GM06990 (cell line): ENCODE measurements around the gene G6PD.

ENCODE experiments used
- DNase-seq: peaks from one replicate; pipeline ENCODE4 v3.0.0-alpha.2; 2011; ENCODE audit not compliant: insufficient read length; ENCODE audit errors: extremely low read depth
- H3K27me3 ChIP-seq: replicated peaks from 2 replicates; pipeline ENCODE4 v1.6.0; 2011; ENCODE audit warnings: low read length; ENCODE audit not compliant: control insufficient read depth, insufficient read depth
- H3K36me3 ChIP-seq: 2 replicates; pipeline ENCODE4 v1.5.1; 2011; ENCODE audit warnings: low read length; ENCODE audit not compliant: control insufficient read depth, insufficient read depth
- H3K4me3 ChIP-seq: replicated peaks from 2 replicates; pipeline ENCODE4 v1.5.1; 2011; ENCODE audit warnings: low read depth, mild to moderate bottlenecking, control low read depth, low read length
- TF ChIP-seq, protein P1 (sequence below): IDR thresholded peaks from 2 replicates; pipeline ENCODE4 v1.5.1; 2011; ENCODE audit warnings: low read length, control low read depth, mild to moderate bottlenecking, inconsistent platforms; ENCODE audit not compliant: insufficient read depth, poor library complexity, severe bottlenecking

Gene G6PD

DNA sequence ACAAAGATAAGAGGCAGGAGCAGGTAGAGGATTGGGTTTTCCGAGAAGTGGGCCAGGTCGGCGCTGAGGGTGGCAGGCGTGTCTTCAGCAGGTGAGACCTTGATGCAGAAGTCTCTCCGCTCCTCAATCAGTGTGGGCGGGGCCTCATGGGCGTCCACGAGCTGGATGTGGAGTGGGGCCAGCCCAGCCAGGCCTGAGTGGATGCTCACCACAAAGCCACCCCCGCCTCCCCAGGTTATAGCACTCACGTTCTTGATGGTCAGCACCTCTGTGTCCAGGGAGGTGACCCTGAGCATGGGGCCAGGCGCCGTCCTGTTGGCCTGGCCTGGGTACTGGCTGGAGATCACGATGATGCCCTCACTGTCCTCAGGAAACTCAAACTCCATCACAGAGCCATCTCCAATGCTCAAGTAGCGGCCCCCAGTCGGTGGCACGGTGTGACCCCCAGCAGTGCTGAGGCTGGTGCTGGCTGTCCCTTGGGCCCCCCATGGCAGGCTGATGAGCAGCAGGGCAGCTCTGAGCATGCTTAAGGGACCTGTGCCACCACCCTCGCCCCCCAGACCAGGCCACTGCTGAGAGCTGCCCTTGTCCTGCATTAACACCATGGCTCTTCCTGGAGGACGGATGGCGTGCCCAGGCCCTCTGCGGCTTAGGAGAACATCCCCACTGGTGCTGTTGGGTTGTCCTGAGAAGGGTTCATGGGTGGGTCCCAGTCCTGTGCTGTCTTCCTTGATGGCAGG is 58.1 kb downstream of the G6PD start:
- TF ChIP-seq, protein P1, sequence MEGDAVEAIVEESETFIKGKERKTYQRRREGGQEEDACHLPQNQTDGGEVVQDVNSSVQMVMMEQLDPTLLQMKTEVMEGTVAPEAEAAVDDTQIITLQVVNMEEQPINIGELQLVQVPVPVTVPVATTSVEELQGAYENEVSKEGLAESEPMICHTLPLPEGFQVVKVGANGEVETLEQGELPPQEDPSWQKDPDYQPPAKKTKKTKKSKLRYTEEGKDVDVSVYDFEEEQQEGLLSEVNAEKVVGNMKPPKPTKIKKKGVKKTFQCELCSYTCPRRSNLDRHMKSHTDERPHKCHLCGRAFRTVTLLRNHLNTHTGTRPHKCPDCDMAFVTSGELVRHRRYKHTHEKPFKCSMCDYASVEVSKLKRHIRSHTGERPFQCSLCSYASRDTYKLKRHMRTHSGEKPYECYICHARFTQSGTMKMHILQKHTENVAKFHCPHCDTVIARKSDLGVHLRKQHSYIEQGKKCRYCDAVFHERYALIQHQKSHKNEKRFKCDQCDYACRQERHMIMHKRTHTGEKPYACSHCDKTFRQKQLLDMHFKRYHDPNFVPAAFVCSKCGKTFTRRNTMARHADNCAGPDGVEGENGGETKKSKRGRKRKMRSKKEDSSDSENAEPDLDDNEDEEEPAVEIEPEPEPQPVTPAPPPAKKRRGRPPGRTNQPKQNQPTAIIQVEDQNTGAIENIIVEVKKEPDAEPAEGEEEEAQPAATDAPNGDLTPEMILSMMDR = no peak
- DNase-seq = no peak
- Histone ChIP-seq H3K27me3 (no peaks in the 10 kb centered on the region), H3K36me3 (peaks cover 6% of the 10 kb centered on the region), H3K4me3 (no peak overlapping the region)

DNA sequence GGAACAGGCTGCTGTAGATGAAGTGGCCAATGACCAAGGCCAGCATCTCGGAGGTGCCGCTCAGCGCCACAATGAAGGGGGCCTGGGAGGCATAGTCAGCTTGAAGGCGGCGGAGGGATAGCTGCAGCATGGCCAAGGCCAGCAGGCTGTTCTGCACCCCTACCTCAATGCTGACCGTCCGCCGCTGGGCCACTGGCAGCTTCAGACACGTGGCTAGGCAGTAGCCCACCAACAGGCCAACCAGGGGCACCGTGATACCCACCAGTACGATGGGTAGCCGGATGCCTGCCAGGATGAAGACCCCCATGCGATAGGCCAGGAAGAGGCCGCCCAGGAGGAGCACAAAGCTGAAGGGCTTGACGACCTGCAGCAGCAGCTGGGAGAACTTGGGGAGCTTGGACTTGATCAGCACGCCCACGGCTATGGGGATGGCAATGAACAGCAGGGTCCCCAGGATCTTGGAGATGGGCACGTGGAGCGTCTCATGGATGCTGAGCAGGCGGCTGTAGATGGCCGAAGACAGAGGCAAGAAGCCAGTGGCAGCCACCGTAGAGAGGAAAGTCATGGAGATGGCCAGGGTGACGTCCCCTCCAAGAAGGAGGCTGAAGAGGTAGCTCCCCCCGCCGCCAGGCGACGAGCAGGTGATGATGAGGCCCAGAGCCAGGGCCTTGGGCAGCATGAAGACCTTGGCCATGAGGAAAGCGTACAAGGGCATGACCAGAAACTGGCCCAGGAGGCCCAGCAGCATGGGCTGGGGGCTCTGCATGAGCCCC is 58.9 kb downstream of the G6PD start:
- TF ChIP-seq, protein P1 = no peak
- Histone ChIP-seq H3K4me3 (no peak overlapping the region), H3K27me3 (no peaks in the 10 kb centered on the region), H3K36me3 (peaks cover 6% of the 10 kb centered on the region)
- no peak for DNase-seq

DNA sequence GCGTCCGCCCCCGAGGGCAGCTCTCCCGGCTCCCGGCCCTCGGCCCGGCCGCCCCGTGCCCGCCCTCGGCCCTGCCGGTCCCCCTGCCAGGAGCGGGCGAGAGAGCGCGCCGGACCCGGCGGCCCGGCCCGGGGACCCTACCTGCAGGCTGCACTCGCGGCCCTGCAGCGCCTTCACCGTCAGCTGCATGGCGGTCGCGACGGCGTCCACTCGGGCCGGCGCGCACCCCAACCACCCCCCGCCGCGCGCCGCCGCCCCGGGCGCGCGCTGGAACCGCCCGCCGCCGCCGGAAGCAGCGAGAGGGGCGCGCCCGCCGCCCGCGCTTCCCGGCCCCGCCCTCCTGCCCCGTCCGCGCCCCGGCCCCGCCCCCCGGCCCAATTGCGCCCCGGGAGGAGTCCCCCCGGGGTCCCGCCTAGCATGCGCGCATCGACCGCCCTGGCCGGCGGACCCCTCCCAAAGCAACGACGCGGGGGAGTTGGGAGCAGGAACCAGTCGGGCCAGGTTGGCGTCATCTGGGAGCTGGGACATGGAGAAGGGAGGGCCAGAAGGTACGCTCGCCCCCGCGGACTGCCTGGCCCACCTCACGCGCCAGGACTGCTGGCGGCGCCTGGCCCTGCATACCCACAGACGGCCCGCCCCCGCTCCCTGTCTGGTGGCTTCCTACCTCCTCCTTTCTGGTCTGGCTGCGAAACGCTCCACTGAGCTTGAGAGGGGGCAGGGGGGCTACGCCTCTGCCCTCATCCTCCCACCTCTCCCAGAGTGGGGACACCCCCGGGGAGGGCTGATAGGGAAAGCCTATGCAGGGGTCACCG is 60.0 kb downstream of the G6PD start, which contains the start of gene UBL4A:
Gene UBL4A (minus strand): TSS at position 220 of the 812 bp plus-strand sequence. CDS start 31 bp downstream, at position 189.
- Histone ChIP-seq H3K27me3 (no peaks in the 10 kb centered on the region), H3K36me3 (peaks cover 6% of the 10 kb centered on the region), H3K4me3 (peak within 1 kb of the TSS; percentile 73)
- peak; percentile 68 for DNase-seq
- TF ChIP-seq, protein P1 = no peak

DNA sequence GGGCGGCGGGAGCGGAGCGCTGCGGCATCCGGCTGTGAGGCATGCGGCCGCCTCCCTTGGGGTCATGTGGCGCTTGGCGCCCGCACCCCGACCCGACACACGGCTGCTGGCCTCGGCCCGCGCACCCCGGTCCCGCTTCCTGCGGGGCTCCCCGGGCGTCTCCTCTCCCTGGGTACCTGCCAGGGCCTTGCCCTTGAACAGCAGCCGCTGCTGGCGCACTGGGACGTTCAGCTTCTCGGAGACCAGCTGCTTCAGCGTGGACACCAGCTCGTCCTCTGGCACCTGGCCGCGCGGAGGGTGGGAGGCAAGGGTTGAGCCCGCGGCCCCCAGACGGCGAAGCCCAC is 60.6 kb downstream of the G6PD start:
- no peaks in the 10 kb centered on the region for H3K27me3 ChIP-seq
- peak; percentile 52 for DNase-seq

DNA sequence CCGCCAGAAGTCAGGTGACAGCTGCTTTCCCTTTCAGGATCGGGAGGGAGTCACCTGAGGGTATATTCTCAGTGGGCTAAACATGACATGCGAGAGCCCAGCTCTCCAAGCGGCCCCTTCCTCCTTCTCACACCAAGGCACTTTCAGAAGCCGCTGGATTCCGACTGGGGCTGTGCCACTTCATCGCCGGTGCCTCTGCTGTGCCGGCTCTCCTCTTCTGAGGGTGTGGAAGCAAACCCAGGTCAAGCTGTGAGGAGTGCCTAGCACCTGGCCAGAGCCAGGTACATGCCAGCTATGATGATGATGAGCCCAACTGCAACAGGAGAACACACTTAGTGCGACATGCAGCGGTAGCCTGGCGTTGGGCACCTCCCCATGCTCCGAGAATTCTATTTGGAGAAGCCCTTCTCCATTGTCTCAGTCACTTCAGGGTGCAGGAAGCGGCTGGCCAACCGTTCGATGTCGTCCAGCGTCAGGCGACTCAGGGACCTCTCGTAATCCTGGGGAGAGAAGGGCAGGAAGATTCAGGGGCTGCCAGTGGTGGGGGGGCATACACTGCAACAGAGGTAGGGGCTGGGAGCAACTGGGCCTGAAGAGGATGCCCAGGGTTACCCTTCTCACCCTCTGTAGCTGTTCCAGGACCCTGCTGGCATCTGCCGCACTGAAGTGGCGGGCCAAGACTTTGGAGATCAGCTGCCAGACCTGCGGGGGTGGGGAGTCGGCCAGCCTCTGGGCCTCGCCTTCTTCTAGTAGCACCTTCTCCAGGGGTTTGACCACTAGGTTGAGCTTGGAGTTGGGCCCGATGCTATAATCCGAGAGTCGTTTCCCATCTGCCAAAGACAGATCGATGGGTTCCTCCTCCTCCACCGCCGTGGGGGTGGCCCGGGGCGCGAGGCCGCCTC is 61.2 kb downstream of the G6PD start:
- DNase-seq = no peak
- peak overlapping the region; percentile 73 for H3K4me3 ChIP-seq
- TF ChIP-seq, protein P1 = no peak
- no peaks in the 10 kb centered on the region for H3K27me3 ChIP-seq
- H3K36me3 ChIP-seq = peaks cover 6% of the 10 kb centered on the region

More for the DNA sequence above, 60.6 kb downstream of the G6PD start:
- peaks cover 6% of the 10 kb centered on the region for H3K36me3 ChIP-seq
- peak overlapping the region; percentile 73 for H3K4me3 ChIP-seq
- TF ChIP-seq, protein P1 = no peak
